Colonic mucosa (tissue), 4 donors: ENCODE results near the gene BRINP1. TPM values are rescaled to one million over a fixed set of nuclear protein-coding genes. Genes with fewer than 3 reads are reported as not detected.

ENCODE experiments used
- DNase-seq: peaks from one replicate; pipeline ENCODE4 v3.0.0-alpha.2; 2020
- H3K27ac ChIP-seq: fragments of 200-600 bp; one replicate; pipeline ENCODE4 v1.8.0; 2021
- H3K27me3 ChIP-seq: fragments of 200-600 bp; one replicate; pipeline ENCODE4 v1.8.0; 2021
- H3K36me3 ChIP-seq: fragments of 200-600 bp; one replicate; pipeline ENCODE4 v1.8.0; 2021
- H3K4me1 ChIP-seq: fragments of 200-600 bp; one replicate; pipeline ENCODE4 v1.8.0; 2021; ENCODE audit warnings: mild to moderate bottlenecking
- H3K4me3 ChIP-seq: fragments of 200-600 bp; one replicate; pipeline ENCODE4 v1.8.0; 2021
- H3K9ac ChIP-seq, 2 donors: one replicate each; pipeline ENCODE4 v1.7.0; 2013; ENCODE audit warnings: control low read depth in 2 of 2, low read depth in 2 of 2, low read length in 2 of 2
- H3K9me3 ChIP-seq: fragments of 200-600 bp; one replicate; pipeline ENCODE4 v1.8.0; 2021
- CTCF ChIP-seq: fragments of 200-600 bp; IDR thresholded peaks from one replicate; pipeline ENCODE4 v1.8.0; 2022; ENCODE audit warnings: antibody characterized with exemption, mild to moderate bottlenecking
- intact Hi-C: fragments of 100-400 bp; cut with DNase I; formaldehyde crosslinking; loops from one replicate; pipeline ENCODE4 v1.14.1; 2022
- total RNA-seq, 2 donors: library from RNA; stranded (reverse); fragmentation: NEBNext Ultra II Directional in 1 of 2; extraction: Animal tissue kit (Norgen Biotek cat#: 25700) in 1 of 2; gene quantifications; one replicate each; pipeline ENCODE4 v1.2.1, GENCODE V29; 2021
- donor health status: healthy.
- donor health status: DM: no; HTN: no; CAD: no.
- donor health status: DM: no; HTN: no; CAD: no.

Gene BRINP1
- total RNA-seq, 2 donors from 2014 or later = 0.10 to 0.13 TPM

- no peak for DNase-seq
- Histone ChIP-seq H3K9me3 (no peaks in the 10 kb centered on the region), H3K36me3 (no peaks in the 10 kb centered on the region), H3K4me3 (no peak overlapping the region), H3K27me3 (no peaks in the 10 kb centered on the region), H3K27ac (no peak overlapping the region), H3K9ac (no peak overlapping the region), H3K4me1 (no peaks in the 10 kb centered on the region)
- intact Hi-C loops = no loop called here
- no peak for TF ChIP-seq CTCF
Observed at GRCh38 chr9:119337573-119337972, 31.7 kb downstream of the BRINP1 start.

GRCh38 chr9:119334745-119335144 lies 34.5 kb downstream of the BRINP1 start:
- Histone ChIP-seq H3K9ac (no peak overlapping the region), H3K4me1 (no peaks in the 10 kb centered on the region), H3K9me3 (no peaks in the 10 kb centered on the region), H3K4me3 (no peak overlapping the region), H3K27ac (no peak overlapping the region), H3K27me3 (no peaks in the 10 kb centered on the region), H3K36me3 (no peaks in the 10 kb centered on the region)
- TF ChIP-seq CTCF = no peak
- DNase-seq = no peak
- intact Hi-C loops = no loop called here

GRCh38 chr9:119333507-119334229 lies 35.6 kb downstream of the BRINP1 start:
- no peak for DNase-seq
- no peaks in the 10 kb centered on the region for H3K27me3 ChIP-seq
- no peak overlapping the region for H3K9ac ChIP-seq
- intact Hi-C loops = no loop called here
- H3K4me3 ChIP-seq = no peak overlapping the region
- no peaks in the 10 kb centered on the region for H3K4me1 ChIP-seq
- no peaks in the 10 kb centered on the region for H3K9me3 ChIP-seq
- no peak overlapping the region for H3K27ac ChIP-seq
- no peak for TF ChIP-seq CTCF
- H3K36me3 ChIP-seq = no peaks in the 10 kb centered on the region

GRCh38 chr9:119332522-119332921 lies 36.7 kb downstream of the BRINP1 start:
- Histone ChIP-seq H3K4me1 (no peaks in the 10 kb centered on the region), H3K9me3 (no peaks in the 10 kb centered on the region), H3K27ac (no peak overlapping the region), H3K9ac (no peak overlapping the region), H3K4me3 (no peak overlapping the region), H3K27me3 (no peaks in the 10 kb centered on the region), H3K36me3 (no peaks in the 10 kb centered on the region)
- intact Hi-C loops = no loop called here
- TF ChIP-seq CTCF = no peak
- DNase-seq = no peak

- Histone ChIP-seq H3K36me3 (no peaks in the 10 kb centered on the region), H3K4me1 (no peaks in the 10 kb centered on the region), H3K9me3 (no peaks in the 10 kb centered on the region), H3K27me3 (no peaks in the 10 kb centered on the region), H3K27ac (no peak overlapping the region), H3K4me3 (no peak overlapping the region), H3K9ac (no peak overlapping the region)
- TF ChIP-seq CTCF = no peak
- DNase-seq = no peak
- intact Hi-C loops = no loop called here
Observed at GRCh38 chr9:119322184-119322583, 47.1 kb downstream of the BRINP1 start.
